ENCODE results near the gene SLC7A5. TPM values are rescaled to one million over a fixed set of nuclear protein-coding genes. Genes with fewer than 3 reads are reported as not detected.

SLC7A5 gene
- total and polyA plus RNA-seq, 2 of the 13 experiments (the other 11 are each of a cell fraction or from before 2014, with no cell fraction given), result 79.6 to 155 TPM

- TF ChIP-seq ZNF570 (CRISPR knock-in tag; IDR thresholded peaks at IDR 0.05; ENCODE audit: borderline replicate concordance) (no peak), ZNF383 (CRISPR knock-in tag; IDR thresholded peaks at IDR 0.05; ENCODE audit: borderline replicate concordance) (no peak), ZNF703 (CRISPR knock-in tag; IDR thresholded peaks at IDR 0.05; ENCODE audit: borderline replicate concordance) (no peak), THRA (CRISPR knock-in tag; IDR thresholded peaks at IDR 0.05; ENCODE audit: borderline replicate concordance) (peak; percentile 82; the same call in 1 of the 2 replicates), CEBPZ (IDR thresholded peaks at IDR 0.05; ENCODE audit: low read length) (no peak), ZMAT5 (CRISPR knock-in tag; IDR thresholded peaks at IDR 0.05; ENCODE audit: borderline replicate concordance, low read depth) (no peak), ZNF605 (CRISPR knock-in tag; IDR thresholded peaks at IDR 0.05) (0 out of 2 replicates have a peak, but pooled peaks have one; percentile 13), LRRFIP1 (CRISPR knock-in tag; conservative IDR thresholded peaks at IDR 0.05) (no peak), TARDBP (CRISPR knock-in tag; IDR thresholded peaks at IDR 0.05) (0 out of 2 replicates have a peak, but pooled peaks have one; percentile 33), MBD4 (IDR thresholded peaks at IDR 0.05; ENCODE audit: borderline replicate concordance, low read length) (no peak), REXO4 (CRISPR knock-in tag; IDR thresholded peaks at IDR 0.05; ENCODE audit: borderline replicate concordance) (no peak), IRX3 (CRISPR knock-in tag; IDR thresholded peaks at IDR 0.05; ENCODE audit: borderline replicate concordance, low read depth) (no peak), SALL1 (CRISPR knock-in tag; IDR thresholded peaks at IDR 0.05) (peak; percentile 58), MAF1 (CRISPR knock-in tag; IDR thresholded peaks at IDR 0.05; ENCODE audit: borderline replicate concordance) (no peak), GMEB2 (CRISPR knock-in tag; IDR thresholded peaks at IDR 0.05; ENCODE audit: low read depth) (no peak), ATM (IDR thresholded peaks at IDR 0.05; ENCODE audit: borderline replicate concordance) (no peak), ISX (CRISPR knock-in tag; conservative IDR thresholded peaks at IDR 0.05) (no peak), NONO (IDR thresholded peaks at IDR 0.05) (no peak), NONO (CRISPR knock-in tag; conservative IDR thresholded peaks at IDR 0.05) (no peak), NR3C1 (CRISPR knock-in tag; IDR thresholded peaks at IDR 0.05) (no peak)
Measured at GRCh38 chr16:87855852-87856715, 13.2 kb downstream of the SLC7A5 start (continued).
